Left ventricle myocardium inferior (tissue), 1 donor: ENCODE results near the gene C1GALT1. TPM values are rescaled to one million over a fixed set of nuclear protein-coding genes. Genes with fewer than 3 reads are reported as not detected.

Experiments
- DNase-seq: peaks from one replicate; pipeline ENCODE4 v3.0.0-alpha.2; 2020
- H3K27ac ChIP-seq: fragments of 200-600 bp; replicated peaks from 2 replicates; pipeline ENCODE4 v1.8.0; 2021
- H3K27me3 ChIP-seq: fragments of 200-600 bp; 2 replicates; pipeline ENCODE4 v1.8.0; 2021; ENCODE audit warnings: low read depth
- H3K36me3 ChIP-seq: fragments of 200-600 bp; 2 replicates; pipeline ENCODE4 v1.8.0; 2021
- H3K4me1 ChIP-seq: fragments of 200-600 bp; 2 replicates; pipeline ENCODE4 v1.8.0; 2021
- H3K4me3 ChIP-seq: fragments of 200-600 bp; 2 replicates; pipeline ENCODE4 v1.8.0; 2021; ENCODE audit warnings: mild to moderate bottlenecking, moderate library complexity
- H3K9me3 ChIP-seq: fragments of 200-600 bp; replicated peaks from 2 replicates; pipeline ENCODE4 v1.8.0; 2021
- CTCF ChIP-seq: fragments of 200-600 bp; IDR thresholded peaks from 2 replicates; pipeline ENCODE4 v1.8.0; 2021; ENCODE audit warnings: antibody characterized with exemption, mild to moderate bottlenecking, borderline replicate concordance
- intact Hi-C: fragments of 100-400 bp; cut with micrococcal nuclease; formaldehyde crosslinking; loops from one replicate; pipeline ENCODE4 v1.11.0; 2022
- total RNA-seq: library from RNA; stranded (reverse); fragmentation: NEBNext Ultra II Directional; extraction: Animal tissue kit (Norgen Biotek cat#: 25700); gene quantifications from one replicate; pipeline ENCODE4 v1.2.1, GENCODE V29; 2021
- donor health status: DM: no; HTN: yes; CAD: no; lungs with severe emphysema.

C1GALT1 gene
- total RNA-seq, 1 donor from 2014 or later: 19.4 TPM

- DNase-seq: no peak
- H3K36me3 ChIP-seq: no peaks in the 10 kb centered on the region
- peaks cover 28% of the 10 kb centered on the region for H3K9me3 ChIP-seq
- intact Hi-C loops: no loop called here
- peaks cover 15% of the 10 kb centered on the region for H3K4me1 ChIP-seq
- no peak for TF ChIP-seq CTCF
- no peak overlapping the region for H3K4me3 ChIP-seq
- no peak overlapping the region for H3K27ac ChIP-seq
- H3K27me3 ChIP-seq: no peaks in the 10 kb centered on the region
These were observed 19.4 kb downstream of the C1GALT1 start for GRCh38 chr7:7201578-7202374.

GRCh38 chr7:7202375-7202720 is 20.0 kb downstream of the C1GALT1 start:
- H3K36me3 ChIP-seq: no peaks in the 10 kb centered on the region
- H3K4me3 ChIP-seq: no peak overlapping the region
- peaks cover 15% of the 10 kb centered on the region for H3K4me1 ChIP-seq
- TF ChIP-seq CTCF: no peak
- intact Hi-C loops: no loop called here
- no peaks in the 10 kb centered on the region for H3K27me3 ChIP-seq
- DNase-seq: no peak
- H3K27ac ChIP-seq: no peak overlapping the region
- H3K9me3 ChIP-seq: peaks cover 27% of the 10 kb centered on the region

GRCh38 chr7:7203813-7204575 is 21.6 kb downstream of the C1GALT1 start:
- H3K9me3 ChIP-seq: peaks cover 27% of the 10 kb centered on the region
- no peak overlapping the region for H3K4me3 ChIP-seq
- intact Hi-C loops: no loop called here
- TF ChIP-seq CTCF: no peak
- no peaks in the 10 kb centered on the region for H3K36me3 ChIP-seq
- H3K27ac ChIP-seq: no peak overlapping the region
- no peaks in the 10 kb centered on the region for H3K27me3 ChIP-seq
- DNase-seq: no peak
- H3K4me1 ChIP-seq: peaks cover 15% of the 10 kb centered on the region

- H3K36me3 ChIP-seq: no peaks in the 10 kb centered on the region
- no peak for DNase-seq
- H3K27ac ChIP-seq: no peak overlapping the region
- no peaks in the 10 kb centered on the region for H3K27me3 ChIP-seq
- intact Hi-C loops: no loop called here
- H3K9me3 ChIP-seq: peaks cover 14% of the 10 kb centered on the region
- H3K4me1 ChIP-seq: peaks cover 9% of the 10 kb centered on the region
- H3K4me3 ChIP-seq: no peak overlapping the region
- no peak for TF ChIP-seq CTCF
These were observed 25.5 kb downstream of the C1GALT1 start for GRCh38 chr7:7207876-7208275.

- no peak for TF ChIP-seq CTCF
- Histone ChIP-seq H3K36me3 (no peaks in the 10 kb centered on the region), H3K9me3 (peaks cover 9% of the 10 kb centered on the region), H3K4me3 (no peak overlapping the region), H3K27ac (no peak overlapping the region), H3K27me3 (no peaks in the 10 kb centered on the region), H3K4me1 (peaks cover 15% of the 10 kb centered on the region)
- no peak for DNase-seq
- intact Hi-C loops: no loop called here
These were observed 26.2 kb downstream of the C1GALT1 start for GRCh38 chr7:7208520-7208919.
